Mesenchymal stem cell (in vitro differentiated cells and primary cell): ENCODE data around the gene STXBP1.
A peak's percentile ranks its signal among the peaks of the same experiment; 100 is the strongest.
"Not testable (repeated sequence)": the region's sequence is repeated elsewhere in the genome, so short reads cannot be mapped to it uniquely, and the experiment has no call there.

Experiments used
- DNase-seq: peaks from one replicate; pipeline ENCODE4 v3.0.0-alpha.2; 2013
- H2AFZ ChIP-seq: one replicate; pipeline ENCODE4 v1.6.1; 2013; ENCODE audit warnings: low read depth, mild to moderate bottlenecking, control low read depth, inconsistent platforms, low read length, moderate library complexity
- H2AK5ac ChIP-seq: 2 replicates; pipeline ENCODE4 v1.6.1; 2013; ENCODE audit warnings: low read length, moderate library complexity, mild to moderate bottlenecking, inconsistent platforms; ENCODE audit not compliant: severe bottlenecking
- H2BK120ac ChIP-seq: one replicate; pipeline ENCODE4 v1.6.1; 2013; ENCODE audit warnings: low read depth, mild to moderate bottlenecking, inconsistent platforms, low read length, moderate library complexity
- H2BK12ac ChIP-seq, 2 experiments: one replicate each; pipeline ENCODE4 v1.6.1; 2013; ENCODE audit warnings: inconsistent platforms in 2 of 2, low read length in 2 of 2, mild to moderate bottlenecking in 2 of 2, moderate library complexity in 2 of 2, control low read depth in 1 of 2
- H2BK15ac ChIP-seq: one replicate; pipeline ENCODE4 v1.6.1; 2013; ENCODE audit warnings: mild to moderate bottlenecking, low read depth, inconsistent platforms; ENCODE audit not compliant: poor library complexity, severe bottlenecking
- H2BK5ac ChIP-seq: 2 replicates; pipeline ENCODE4 v1.6.1; 2013; ENCODE audit warnings: low read depth, mild to moderate bottlenecking, low read length, control low read depth, inconsistent platforms; ENCODE audit not compliant: poor library complexity, severe bottlenecking
- H3K14ac ChIP-seq, 2 experiments: one replicate each; pipeline ENCODE4 v1.6.1; 2013; ENCODE audit warnings: inconsistent platforms in 2 of 2, low read length in 2 of 2, control low read depth in 1 of 2, mild to moderate bottlenecking in 1 of 2, moderate library complexity in 1 of 2
- H3K18ac ChIP-seq, 2 experiments: one replicate each; pipeline ENCODE4 v1.6.1; 2013; ENCODE audit warnings: inconsistent platforms in 2 of 2, low read length in 2 of 2, control low read depth in 1 of 2, low read depth in 1 of 2, mild to moderate bottlenecking in 1 of 2
- H3K23ac ChIP-seq, 2 experiments: one replicate each; pipeline ENCODE4 v1.6.1; 2013; ENCODE audit warnings: inconsistent platforms in 2 of 2, low read length in 2 of 2, mild to moderate bottlenecking in 2 of 2, moderate library complexity in 2 of 2, control low read depth in 1 of 2
- H3K27ac ChIP-seq: 2 replicates; pipeline ENCODE4 v1.5.1; 2013; ENCODE audit warnings: mild to moderate bottlenecking, moderate library complexity, low read length, control low read depth, inconsistent platforms; ENCODE audit not compliant: poor library complexity, severe bottlenecking
- H3K27me3 ChIP-seq, 2 experiments: 2 replicates each; pipeline versions ENCODE4 v1.6.1 to v1.7.0; 2013; ENCODE audit warnings: low read length in 2 of 2, mild to moderate bottlenecking in 2 of 2, moderate library complexity in 2 of 2, control low read depth in 1 of 2, inconsistent platforms in 1 of 2; ENCODE audit not compliant: control insufficient read depth in 1 of 2, insufficient read depth in 1 of 2
- H3K36me3 ChIP-seq, 2 experiments: 2 replicates each; pipeline versions ENCODE4 v1.6.1 to v1.7.0; 2013; ENCODE audit warnings: low read length in 2 of 2, control low read depth in 1 of 2, inconsistent platforms in 1 of 2, low read depth in 1 of 2, mild to moderate bottlenecking in 1 of 2; ENCODE audit not compliant: insufficient read depth in 2 of 2, control insufficient read depth in 1 of 2
- H3K4ac ChIP-seq, 2 experiments: one replicate each; pipeline ENCODE4 v1.6.1; 2013; ENCODE audit warnings: inconsistent platforms in 2 of 2, low read length in 2 of 2, mild to moderate bottlenecking in 2 of 2, moderate library complexity in 2 of 2, control low read depth in 1 of 2, low read depth in 1 of 2
- H3K4me1 ChIP-seq: 2 replicates; pipeline ENCODE4 v1.6.1; 2013; ENCODE audit warnings: low read depth, low read length, control low read depth; ENCODE audit not compliant: control insufficient read depth, insufficient read depth
- H3K4me2 ChIP-seq: 2 replicates; pipeline ENCODE4 v1.6.1; 2013; ENCODE audit warnings: low read length, mild to moderate bottlenecking, inconsistent platforms; ENCODE audit not compliant: poor library complexity, severe bottlenecking
- H3K4me3 ChIP-seq, 2 experiments: 2 replicates each; pipeline versions ENCODE4 v1.5.1 to v1.7.0; 2013; ENCODE audit warnings: low read length in 2 of 2, mild to moderate bottlenecking in 2 of 2, control low read depth in 1 of 2, low read depth in 1 of 2; ENCODE audit not compliant: insufficient read depth in 1 of 2
- H3K79me1 ChIP-seq: replicated peaks from 2 replicates; pipeline ENCODE4 v1.6.1; 2013; ENCODE audit warnings: mild to moderate bottlenecking, control low read depth, low read length, inconsistent platforms; ENCODE audit not compliant: poor library complexity, severe bottlenecking
- H3K9ac ChIP-seq: 2 replicates; pipeline ENCODE4 v1.7.0; 2013; ENCODE audit warnings: mild to moderate bottlenecking, low read length, moderate library complexity
- H3K9me3 ChIP-seq: 2 replicates; pipeline ENCODE4 v1.7.0; 2013; ENCODE audit warnings: mild to moderate bottlenecking, low read length; ENCODE audit not compliant: control insufficient read depth
- H4K8ac ChIP-seq: one replicate; pipeline ENCODE4 v1.6.1; 2013; ENCODE audit warnings: inconsistent platforms, mild to moderate bottlenecking, low read length, moderate library complexity
- H4K91ac ChIP-seq: one replicate; pipeline ENCODE4 v1.6.1; 2013; ENCODE audit warnings: mild to moderate bottlenecking, low read length, inconsistent platforms
- WGBS: methylation state at CpG from one replicate; pipeline ENCODE4 v1.1.7; 2013; ENCODE audit warnings: mixed read lengths; 5-methylcytosine and 5-hydroxymethylcytosine counted together

The STXBP1 gene

DNA sequence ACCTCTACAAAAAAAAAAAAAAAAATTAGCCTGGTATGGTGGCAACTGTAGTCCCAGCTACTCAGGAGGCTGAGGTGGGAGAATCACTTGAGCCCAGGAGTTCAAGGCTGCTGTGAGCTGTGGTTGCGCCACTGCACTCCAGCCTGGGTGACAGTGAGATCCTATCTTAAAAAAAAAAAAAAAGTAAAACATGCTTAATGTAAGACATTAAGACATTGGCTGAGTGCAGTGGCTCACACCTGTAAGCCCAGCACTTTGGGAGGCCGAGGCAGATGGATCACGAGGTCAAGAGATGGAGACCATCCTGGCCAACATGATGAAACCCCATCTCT is 27.6 kb upstream of the STXBP1 start:
- not testable (repeated sequence) for H3K4me2 ChIP-seq, H2AFZ ChIP-seq, H3K14ac ChIP-seq, H2BK15ac ChIP-seq, H3K4me3 ChIP-seq, H3K4ac ChIP-seq, H2BK5ac ChIP-seq, H4K8ac ChIP-seq, H3K23ac ChIP-seq, H3K9me3 ChIP-seq, H2AK5ac ChIP-seq, H4K91ac ChIP-seq, H2BK120ac ChIP-seq, H3K27me3 ChIP-seq
- Histone ChIP-seq H3K27ac (peak overlapping the region; percentile 49), H3K18ac (peak overlapping the region in 1 of 2 experiments; percentile 34), H3K4me1 (peaks cover 21% of the 10 kb centered on the region), H3K79me1 (peaks cover 17% of the 10 kb centered on the region), H3K9ac (peak overlapping the region; percentile 36), H2BK12ac (peak overlapping the region in 1 of 2 experiments; percentile 68), H3K36me3 (peaks cover 0 to 11% of the 10 kb centered on the region in 2 experiments)
- DNase-seq, result peak; percentile 57
- 100% methylated on average over 3 of the region's 3 CpGs for WGBS

DNA sequence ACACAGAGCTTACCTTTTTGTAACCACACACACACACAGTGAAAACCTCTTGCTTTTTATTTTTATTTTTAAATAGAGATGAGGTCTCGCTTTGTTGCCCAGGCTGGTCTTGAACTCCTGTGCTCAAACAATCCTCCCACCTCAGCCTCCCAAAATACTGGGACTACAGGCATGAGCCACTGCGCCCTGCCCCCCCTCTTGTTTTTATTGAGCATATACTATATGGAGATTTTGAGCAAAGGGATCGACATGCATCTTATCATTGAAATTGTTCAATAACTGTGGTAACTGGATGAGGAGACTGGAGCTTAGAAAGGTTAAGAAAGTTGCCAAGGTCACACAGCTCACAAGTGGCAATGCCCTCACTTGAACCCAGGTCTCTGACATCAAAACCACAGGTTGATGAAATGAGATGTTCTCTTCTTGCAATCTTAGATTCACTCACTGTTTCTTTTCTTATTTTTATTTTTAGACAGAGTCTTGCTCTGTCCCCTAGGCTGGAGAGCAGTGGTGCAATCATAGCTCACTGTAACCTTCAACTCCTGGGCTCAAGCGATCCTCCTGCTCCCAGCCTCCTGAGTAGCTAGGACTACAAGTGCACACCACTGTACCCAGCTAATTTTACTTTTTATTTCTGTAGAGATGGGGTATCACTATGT is 26.8 kb upstream of the STXBP1 start:
- no peak overlapping the region for H3K23ac ChIP-seq
- peaks cover 0 to 11% of the 10 kb centered on the region in 2 experiments for H3K36me3 ChIP-seq
- H3K4me1 ChIP-seq, result peaks cover 13% of the 10 kb centered on the region
- no peak overlapping the region for H2AFZ ChIP-seq
- 96% methylated on average over 2 of the region's 4 CpGs for WGBS
- no peak overlapping the region for H3K4me3 ChIP-seq
- H2BK120ac ChIP-seq, result no peak overlapping the region
- H3K9ac ChIP-seq, result peak overlapping the region; percentile 54
- no peak overlapping the region for H4K91ac ChIP-seq
- peak overlapping the region; percentile 45 to 80 for H2BK12ac ChIP-seq
- DNase-seq, result peak; percentile 40
- no peak overlapping the region for H3K4me2 ChIP-seq
- H3K4ac ChIP-seq, result no peak overlapping the region
- H4K8ac ChIP-seq, result no peak overlapping the region
- no peak overlapping the region for H2BK5ac ChIP-seq
- H3K79me1 ChIP-seq, result peaks cover 17% of the 10 kb centered on the region
- H3K18ac ChIP-seq, result peak overlapping the region in 1 of 2 experiments; percentile 5
- no peak overlapping the region for H2BK15ac ChIP-seq
- peak overlapping the region; percentile 13 for H3K27ac ChIP-seq
- H3K14ac ChIP-seq, result no peak overlapping the region
- H2AK5ac ChIP-seq, result peak overlapping the region; percentile 90
- H3K9me3 ChIP-seq, result no peaks in the 10 kb centered on the region
- H3K27me3 ChIP-seq, result no peaks in the 10 kb centered on the region

DNA sequence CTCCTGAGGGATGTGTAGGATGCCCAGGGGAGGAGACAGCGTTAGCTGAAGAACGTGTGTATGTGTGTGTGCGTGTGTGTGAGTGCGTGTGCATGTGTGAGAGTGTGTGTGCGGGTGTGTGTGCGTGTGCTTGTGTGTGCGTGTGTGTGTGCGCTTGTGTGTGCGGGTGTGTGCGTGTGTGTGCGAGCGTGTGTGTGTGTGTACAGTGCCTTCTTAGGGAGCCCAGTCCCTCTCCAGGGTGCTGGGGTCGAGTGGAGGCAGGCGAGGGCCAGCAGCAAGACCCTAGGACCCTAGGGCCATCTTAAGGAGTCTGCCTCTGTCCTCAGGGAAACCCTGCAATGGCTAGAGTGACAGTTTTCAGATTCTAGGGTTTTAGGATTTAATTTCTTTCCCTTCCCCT is 26.0 kb upstream of the STXBP1 start:
- Histone ChIP-seq H3K79me1 (peaks cover 11% of the 10 kb centered on the region), H3K23ac (no peak overlapping the region), H2BK15ac (no peak overlapping the region), H2AFZ (no peak overlapping the region), H2BK120ac (peak overlapping the region; percentile 52), H3K4me1 (peaks cover 7% of the 10 kb centered on the region), H2AK5ac (peak overlapping the region; percentile 90), H2BK12ac (peak overlapping the region; percentile 80 to 84), H3K36me3 (peaks cover 0 to 8% of the 10 kb centered on the region in 2 experiments), H4K8ac (peak overlapping the region; percentile 8), H3K9ac (peak overlapping the region; percentile 54), H2BK5ac (no peak overlapping the region), H4K91ac (peak overlapping the region; percentile 48), H3K27me3 (no peaks in the 10 kb centered on the region), H3K4ac (peak overlapping the region; percentile 42 to 84), H3K27ac (no peak overlapping the region), H3K9me3 (no peaks in the 10 kb centered on the region), H3K14ac (peak overlapping the region in 1 of 2 experiments; percentile 15), H3K4me2 (no peak overlapping the region), H3K18ac (peak overlapping the region in 1 of 2 experiments; percentile 58), H3K4me3 (no peak overlapping the region)
- 80% methylated on average over 13 of the region's 14 CpGs for WGBS
- no peak for DNase-seq

DNA sequence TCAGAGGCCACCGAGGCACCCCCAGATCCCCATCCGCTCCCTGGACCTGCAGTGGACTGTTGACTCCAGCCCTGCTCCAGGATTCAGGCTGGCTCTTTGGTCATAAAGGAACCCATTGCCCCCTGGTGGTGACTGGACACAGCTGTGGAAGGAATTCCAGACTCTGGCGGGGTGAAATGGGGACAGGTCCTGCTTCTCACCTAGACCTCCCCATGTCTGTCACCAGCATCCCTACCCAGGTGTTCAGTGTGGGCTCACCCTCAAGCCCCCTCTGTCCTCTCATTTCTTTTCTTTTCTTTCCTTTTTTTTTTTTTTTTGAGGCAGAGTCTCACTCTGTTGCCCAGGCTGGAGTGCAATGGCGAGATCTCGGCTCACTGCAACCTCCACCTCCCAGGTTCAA is 25.5 kb upstream of the STXBP1 start:
- Histone ChIP-seq H3K23ac (no peak overlapping the region), H4K91ac (no peak overlapping the region), H3K9me3 (no peaks in the 10 kb centered on the region), H3K4me3 (no peak overlapping the region), H3K27me3 (no peaks in the 10 kb centered on the region), H2AK5ac (no peak overlapping the region), H3K4ac (no peak overlapping the region), H2BK120ac (peak overlapping the region; percentile 52), H2BK5ac (no peak overlapping the region), H3K4me2 (no peak overlapping the region), H3K79me1 (peaks cover 11% of the 10 kb centered on the region), H3K4me1 (peaks cover 7% of the 10 kb centered on the region), H3K9ac (peak overlapping the region; percentile 54), H4K8ac (no peak overlapping the region), H2BK12ac (no peak overlapping the region), H3K14ac (no peak overlapping the region), H3K36me3 (peaks cover 0 to 8% of the 10 kb centered on the region in 2 experiments), H3K18ac (no peak overlapping the region), H3K27ac (no peak overlapping the region), H2AFZ (no peak overlapping the region), H2BK15ac (no peak overlapping the region)
- 67% methylated on average over 5 of the region's 5 CpGs for WGBS
- peak; percentile 85 for DNase-seq
